NCI-H510A treated with DMSO at 0.1 percent for 48 hours (cell line): ENCODE measurements around the gene C19orf18.

ENCODE experiments used
- DNase-seq: peaks from one replicate; lab custom pipeline; 2025; lab: John Stamatoyannopoulos, UW

Gene C19orf18

GRCh38 chr19:57947419-57948134 is 26.8 kb downstream of the C19orf18 start, which contains the start of gene ZNF256:
Gene ZNF256 (minus strand): TSS chr19:57947706. CDS start chr19:57947474, 232 bp downstream.
- DNase-seq: peak; percentile 90

GRCh38 chr19:57947088-57947418 is 27.3 kb downstream of the C19orf18 start:
- no peak for DNase-seq

- no peak for DNase-seq
Observed at GRCh38 chr19:57946316-57946715, 28.0 kb downstream of the C19orf18 start.

GRCh38 chr19:57941593-57941992 is 32.7 kb downstream of the C19orf18 start:
- no peak for DNase-seq

- DNase-seq: no peak
Observed at GRCh38 chr19:57935731-57936130, 38.6 kb downstream of the C19orf18 start.

- peak; percentile 45 for DNase-seq
Observed at GRCh38 chr19:57934820-57935665, 39.3 kb downstream of the C19orf18 start, which contains the start of gene ZNF418. Gene ZNF418 (minus strand): TSS chr19:57935402. CDS start chr19:57933822, 1,580 bp downstream.

GRCh38 chr19:57927587-57927986 is 46.7 kb downstream of the C19orf18 start:
- DNase-seq: no peak

GRCh38 chr19:57916168-57916995 is 58.0 kb downstream of the C19orf18 start, which contains the start of gene ZNF417:
Gene ZNF417 (minus strand): TSS chr19:57916592. CDS start chr19:57916411, 181 bp downstream.
- DNase-seq: peak; percentile 93

GRCh38 chr19:57914531-57914930 is 59.8 kb downstream of the C19orf18 start:
- DNase-seq: no peak
